Activated CD8-positive, alpha-beta memory T cell treated with anti-CD3 and anti-CD28 coated beads for 36 hours (primary cell): Measurements from ENCODE around the gene STAT5A. TPM values are rescaled to one million over a fixed set of nuclear protein-coding genes. Genes with fewer than 3 reads are reported as not detected.

Experiments
- CTCF ChIA-PET: fragments of 350-600 bp; sonication (Branson Sonifier 250); formaldehyde crosslinking; loops from one replicate; lab custom pipeline; 2021; ENCODE audit warnings: antibody characterized with exemption; lab: Charles Lee
- POLR2A ChIA-PET: fragments of 350-600 bp; sonication (Branson Sonifier 250); formaldehyde crosslinking; loops from one replicate; lab custom pipeline; 2021; ENCODE audit warnings: antibody characterized with exemption; lab: Charles Lee
- total RNA-seq, 2 experiments: library from RNA; stranded (reverse); gene quantifications; one replicate each; pipeline ENCODE4 v1.2.3, GENCODE V29; 2021

The STAT5A gene
- total RNA-seq, 2 experiments from 2014 or later: 197 TPM

DNA sequence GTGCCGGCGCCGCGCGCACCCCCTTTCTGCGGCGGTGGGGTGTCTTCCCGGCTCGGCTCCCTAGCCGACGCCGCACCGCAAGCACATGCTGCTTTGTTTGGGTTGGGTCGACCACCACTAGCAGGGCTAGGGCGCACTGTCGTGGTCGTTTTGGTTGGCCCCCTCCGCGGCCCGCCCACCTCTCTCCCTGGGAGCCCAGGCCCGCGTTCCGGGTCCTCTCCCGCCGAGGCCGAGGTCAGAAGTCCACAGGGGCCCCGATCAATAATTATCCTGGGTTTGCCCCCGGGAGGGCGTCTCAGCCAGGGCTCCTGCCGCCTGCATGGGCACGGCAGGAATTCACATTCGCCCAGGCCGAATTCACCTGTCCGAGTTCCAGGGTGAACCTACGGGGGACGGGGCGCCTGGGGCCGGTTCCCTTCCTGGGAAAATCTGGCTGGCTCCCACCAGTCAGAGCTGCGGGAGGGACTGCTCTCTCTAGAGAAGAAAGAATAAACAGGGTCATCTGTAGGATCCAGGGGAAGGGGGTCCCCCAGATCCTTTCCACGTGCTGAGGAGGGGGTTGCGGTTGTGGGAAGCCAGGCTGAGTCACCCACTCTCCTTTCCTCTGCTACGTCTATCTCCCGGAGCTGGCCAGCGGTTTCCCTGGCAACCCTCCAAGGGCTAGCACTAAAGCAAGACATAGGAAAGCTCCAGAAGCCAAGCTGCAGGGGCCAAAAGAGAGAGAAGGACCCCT is 11.5 kb upstream of the STAT5A start:
- ChIA-PET POLR2A (interaction anchor here (1.6 to 3.1 kb wide), 2 partner anchors 12 to 29 kb away, joined by 13 to 32 read pairs; partner anchors contain the start of gene STAT5A), CTCF (interaction anchor here (1.2 to 3.5 kb wide), 3 partner anchors 11 to 54 kb away, joined by 4 to 17 read pairs (median 10); no protein-coding TSS in a partner anchor)

DNA sequence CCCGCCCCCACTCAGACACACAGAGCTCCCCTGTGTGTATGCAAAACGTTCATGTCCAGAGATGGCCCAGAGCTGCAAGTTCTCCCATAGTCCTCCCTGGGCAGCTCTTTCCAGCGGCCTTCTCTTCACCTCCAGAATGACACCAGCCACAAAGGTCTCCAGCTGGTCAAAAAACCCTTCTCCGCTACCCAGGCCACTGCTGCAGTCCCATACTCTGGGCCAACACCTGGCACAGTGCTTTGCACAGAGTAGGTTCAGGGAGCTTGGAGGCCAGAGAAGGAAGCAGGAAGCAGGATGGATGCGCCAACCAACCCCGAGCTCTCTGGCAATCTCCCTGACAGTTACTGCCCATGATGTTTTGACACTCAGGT is 11.0 kb upstream of the STAT5A start:
- ChIA-PET POLR2A (interaction anchor here (0.9 to 1.6 kb wide), 2 partner anchors 11 to 29 kb away, joined by 3 to 13 read pairs; partner anchors contain the start of gene STAT5A), CTCF (interaction anchor here (1.2 to 3.5 kb wide), 2 partner anchors 12 to 55 kb away, joined by 4 to 17 read pairs; no protein-coding TSS in a partner anchor)

DNA sequence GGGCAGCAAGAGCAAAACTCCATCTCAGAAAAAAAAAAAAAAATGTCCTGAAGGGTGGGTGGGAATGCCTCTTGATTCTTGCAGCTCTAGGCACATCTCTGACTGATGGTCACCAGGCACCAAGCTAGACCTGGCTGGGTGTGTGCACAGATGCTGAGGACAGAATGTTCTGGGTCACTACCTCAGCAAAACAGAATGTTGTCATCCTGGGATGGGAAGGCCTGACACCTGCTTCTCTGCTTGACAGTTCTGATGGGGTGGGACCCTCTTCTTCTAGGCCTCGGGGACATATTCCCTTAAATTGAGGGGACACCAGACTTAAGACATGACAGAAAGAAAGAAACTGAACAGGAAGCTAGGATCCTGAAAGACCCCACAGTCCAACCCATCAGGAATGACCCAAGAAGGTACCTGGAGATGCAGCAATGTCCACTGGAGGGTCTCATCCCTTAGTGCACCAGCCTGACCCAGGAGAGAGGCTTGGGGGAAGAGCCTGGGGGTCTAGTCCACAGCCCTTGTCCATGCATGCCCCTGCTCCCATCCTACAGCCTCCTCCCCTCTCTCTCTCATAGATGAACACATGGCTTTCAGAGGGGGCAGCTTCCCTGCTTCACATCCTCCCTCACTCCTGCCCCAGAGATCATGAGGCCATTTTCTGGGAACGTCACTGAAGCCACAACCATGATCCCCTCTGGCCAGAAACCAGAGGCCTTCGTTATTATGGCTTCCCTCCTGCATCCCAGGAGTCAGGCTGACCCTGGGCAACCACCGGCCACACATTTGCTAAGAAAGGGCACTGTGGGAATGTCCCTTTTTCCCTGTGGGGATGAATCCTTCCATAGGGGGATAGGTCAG is 8.3 kb upstream of the STAT5A start:
- CTCF ChIA-PET: interaction anchor here (1.2 to 3.5 kb wide), 3 partner anchors 9 to 58 kb away, joined by 3 to 17 read pairs (median 8); no protein-coding TSS in a partner anchor

DNA sequence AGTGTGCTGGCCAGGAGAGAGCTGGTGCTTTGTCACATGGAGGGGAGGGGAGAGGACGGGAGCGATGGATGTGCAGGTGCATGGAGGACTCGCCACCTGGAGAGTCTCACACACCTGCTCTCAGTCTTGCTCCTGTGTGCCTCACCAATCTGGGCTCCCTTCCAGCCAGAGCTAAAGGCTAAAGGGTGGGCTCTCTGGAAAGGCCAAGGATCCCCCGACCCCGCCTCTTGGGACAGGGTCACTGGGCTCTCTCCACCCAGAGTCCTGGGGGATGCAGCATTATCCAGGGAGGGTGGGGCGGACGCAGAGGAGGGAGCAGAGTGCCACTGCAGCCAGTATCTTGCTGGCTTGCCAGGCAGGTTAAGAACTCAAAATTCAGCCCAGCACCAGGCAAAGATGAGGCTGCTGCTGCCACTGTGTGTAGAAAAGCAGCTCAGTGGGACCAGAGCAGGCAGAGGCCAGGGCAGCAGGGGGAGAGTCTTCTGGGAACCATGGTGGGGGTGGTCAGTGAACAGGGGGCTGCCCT is 6.7 kb upstream of the STAT5A start:
- ChIA-PET POLR2A (interaction anchor here (0.7 kb wide), 1 partner anchor 236 kb away, joined by 3 read pairs; no protein-coding TSS in a partner anchor), CTCF (interaction anchor here (1.4 to 2.3 kb wide), 2 partner anchors 12 to 59 kb away, joined by 5 to 8 read pairs; no protein-coding TSS in a partner anchor)

More for the DNA sequence above, 8.3 kb upstream of the STAT5A start:
- POLR2A ChIA-PET: interaction anchor here (1.1 kb wide), 1 partner anchor 9 kb away, joined by 8 read pairs; no protein-coding TSS in a partner anchor

- POLR2A ChIA-PET: no interaction called here
- CTCF ChIA-PET: interaction anchor here (1.4 to 2.3 kb wide), 2 partner anchors 13 to 60 kb away, joined by 5 to 8 read pairs; no protein-coding TSS in a partner anchor
These were observed 5.7 kb upstream of the STAT5A start for GRCh38 chr17:42282478-42283080.

DNA sequence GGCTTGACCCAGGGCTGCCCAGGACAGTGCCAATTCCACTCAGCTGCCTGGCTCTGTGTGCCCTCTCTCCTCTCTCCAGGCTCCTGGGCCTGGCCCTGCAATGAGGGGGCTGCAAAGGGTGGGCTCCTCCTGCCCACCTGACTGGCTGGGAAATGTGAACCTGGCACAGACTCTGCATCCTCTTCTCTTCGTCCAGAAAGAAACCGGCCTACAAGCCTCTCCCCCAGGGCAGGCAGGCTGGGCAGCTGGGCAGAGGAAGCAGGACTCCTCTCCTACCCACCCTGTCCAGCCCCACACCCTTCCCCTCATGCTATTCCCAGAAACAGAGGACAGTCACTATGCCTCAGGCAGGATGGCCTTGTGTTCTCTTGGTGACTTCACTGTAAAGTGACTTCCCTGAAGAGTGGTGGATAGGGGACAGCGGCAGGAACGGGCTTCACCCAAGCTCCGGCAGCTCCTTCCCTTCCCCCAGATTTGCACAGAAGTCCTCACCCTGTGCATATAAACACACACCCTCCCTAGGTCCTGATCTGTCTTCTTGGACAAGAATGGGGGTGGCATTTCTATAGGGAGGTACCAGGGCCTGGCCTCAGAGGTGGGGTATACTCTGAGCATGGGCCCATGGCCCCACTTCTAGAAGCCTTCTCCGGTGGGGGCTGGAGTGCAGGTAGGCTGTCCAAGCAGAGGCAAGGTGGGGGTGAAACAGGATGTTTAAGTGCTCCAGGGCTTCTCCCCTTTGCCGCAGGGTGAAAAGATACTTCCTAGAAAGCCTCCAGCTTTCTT is 4.9 kb upstream of the STAT5A start:
- ChIA-PET POLR2A (no interaction called here), CTCF (no interaction called here)

DNA sequence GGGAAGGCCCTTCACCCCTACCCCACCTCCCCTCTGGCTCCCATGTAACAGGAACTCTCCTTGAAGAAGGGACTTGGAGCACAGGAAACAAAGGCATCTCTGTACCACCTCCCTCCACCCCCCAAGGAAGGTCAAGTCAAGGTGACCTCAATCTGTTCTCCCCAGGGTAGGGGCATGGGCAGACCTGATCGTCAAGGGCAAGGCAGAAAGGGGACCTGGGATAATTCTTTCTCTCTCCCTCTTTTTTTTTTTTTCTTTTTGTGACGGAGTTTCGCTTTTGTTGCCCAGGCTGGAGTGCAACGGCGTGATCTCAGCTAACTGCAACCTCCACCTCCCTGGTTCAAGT is 4.3 kb upstream of the STAT5A start:
- POLR2A ChIA-PET: interaction anchor here (0.7 kb wide), 1 partner anchor 10 kb away, joined by 4 read pairs; no protein-coding TSS in a partner anchor
- CTCF ChIA-PET: no interaction called here

DNA sequence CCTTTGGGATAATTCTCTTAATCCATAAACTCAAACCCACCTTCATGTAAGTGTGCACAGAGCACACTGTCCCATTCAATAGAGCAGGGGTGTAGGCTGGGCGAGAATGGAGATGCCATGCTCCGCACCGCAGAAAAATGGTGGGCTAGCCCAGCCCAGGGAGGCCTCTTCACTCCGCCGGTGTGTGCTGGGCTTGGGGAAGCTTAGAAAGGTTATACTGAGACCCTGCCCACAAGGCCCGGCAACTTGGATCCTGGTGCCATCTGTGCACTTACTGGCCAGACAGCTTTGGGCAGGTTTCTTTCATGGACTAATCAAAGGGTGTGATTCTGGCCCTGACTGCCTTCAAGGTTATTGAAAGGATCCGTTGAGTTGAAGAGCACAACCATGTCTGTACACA is 3.7 kb upstream of the STAT5A start:
- POLR2A ChIA-PET: interaction anchor here (0.6 to 0.7 kb wide), 2 partner anchors 10 to 132 kb away, joined by 3 to 4 read pairs; no protein-coding TSS in a partner anchor
- CTCF ChIA-PET: no interaction called here

GRCh38 chr17:42285346-42286050 is 2.8 kb upstream of the STAT5A start:
- POLR2A ChIA-PET: interaction anchor here (0.6 to 4.2 kb wide), 5 partner anchors 11 to 260 kb away, joined by 3 to 24 read pairs (median 3); no protein-coding TSS in a partner anchor
- CTCF ChIA-PET: interaction anchor here (0.7 to 1.4 kb wide), 2 partner anchors 118 to 168 kb away, joined by 3 to 5 read pairs; no protein-coding TSS in a partner anchor

- CTCF ChIA-PET: interaction anchor here (0.6 to 4.0 kb wide), 6 partner anchors 12 to 116 kb away, joined by 3 to 19 read pairs (median 4); no protein-coding TSS in a partner anchor
- POLR2A ChIA-PET: interaction anchor here (1.2 to 4.2 kb wide), 3 partner anchors 36 to 39 kb away, joined by 3 to 24 read pairs (median 3); no protein-coding TSS in a partner anchor
These were observed 1.7 kb upstream of the STAT5A start for GRCh38 chr17:42286411-42287221.

DNA sequence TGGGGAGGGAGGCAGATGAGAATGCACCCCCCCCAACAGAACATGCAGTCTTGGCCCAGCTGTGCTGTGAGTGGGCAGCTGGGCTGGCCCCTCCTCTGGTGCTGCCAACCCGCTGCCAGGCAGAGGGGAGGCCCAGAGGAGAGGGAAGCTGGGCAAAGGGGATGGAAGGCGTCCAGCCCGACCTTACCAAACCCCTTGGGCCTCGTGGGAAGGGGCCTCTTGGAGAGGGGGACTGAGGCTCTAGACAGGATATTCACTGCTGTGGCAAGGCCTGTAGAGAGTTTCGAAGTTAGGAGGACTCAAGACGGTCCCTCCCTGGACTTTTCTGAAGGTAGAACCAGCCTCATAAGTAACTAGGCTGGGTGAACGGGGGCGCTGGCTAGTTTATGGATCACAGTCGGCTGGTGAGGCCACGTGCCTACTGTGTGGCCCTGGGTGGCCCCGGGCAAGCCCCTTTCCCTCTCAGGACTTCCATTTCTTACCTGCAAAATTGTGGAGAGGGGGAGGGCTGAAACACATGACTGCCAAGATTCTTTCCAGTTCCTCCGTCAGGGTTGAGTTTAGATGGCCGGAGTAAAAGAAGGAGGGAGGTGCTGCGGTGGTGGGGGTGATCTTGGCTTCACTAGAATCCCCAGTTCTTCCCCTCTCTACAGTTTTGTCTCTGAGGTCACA is 857 bp upstream of the STAT5A start:
- ChIA-PET CTCF (interaction anchor here (0.6 to 4.0 kb wide), 7 partner anchors 13 to 67 kb away, joined by 3 to 19 read pairs (median 3); no protein-coding TSS in a partner anchor), POLR2A (interaction anchor here (1.4 to 4.2 kb wide), 7 partner anchors 13 to 65 kb away, joined by 3 to 30 read pairs (median 8); no protein-coding TSS in a partner anchor)

DNA sequence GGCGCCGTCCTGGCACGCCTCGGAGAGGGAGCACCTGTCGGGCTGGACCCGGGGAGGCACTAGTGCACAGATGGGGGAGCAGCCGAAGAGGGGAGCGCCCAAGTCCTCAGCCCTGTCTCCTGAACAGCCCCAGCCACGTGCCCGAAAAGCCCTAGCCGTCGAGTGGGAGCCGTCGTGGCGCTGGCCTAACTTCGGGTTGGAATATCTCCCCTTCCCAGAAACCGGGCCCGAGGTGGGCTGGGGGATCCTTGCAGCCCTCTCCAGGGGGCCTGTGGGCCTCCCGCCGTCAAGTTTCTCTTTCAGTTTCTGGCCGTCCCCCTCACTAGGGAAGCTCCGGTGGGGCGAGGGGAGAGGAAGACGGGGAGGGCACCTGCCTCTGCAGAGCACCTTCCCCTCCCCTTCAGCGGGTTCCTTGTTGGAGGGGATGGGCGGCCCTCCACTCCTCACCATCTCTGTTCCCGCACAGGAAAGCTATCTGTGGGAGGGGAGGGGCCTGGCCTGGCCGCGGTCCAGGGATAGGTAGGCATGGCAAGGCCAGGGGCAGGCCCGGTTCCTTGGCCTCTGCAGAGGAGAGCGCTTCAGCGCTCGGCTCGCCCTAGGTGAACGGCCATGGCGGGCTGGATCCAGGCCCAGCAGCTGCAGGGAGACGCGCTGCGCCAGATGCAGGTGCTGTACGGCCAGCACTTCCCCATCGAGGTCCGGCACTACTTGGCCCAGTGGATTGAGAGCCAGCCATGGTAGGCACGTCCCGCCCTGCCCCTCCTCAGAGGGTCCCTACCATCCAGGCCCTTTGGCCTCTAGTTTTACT is 709 bp downstream of the STAT5A start:
- ChIA-PET CTCF (interaction anchor here (0.6 to 4.0 kb wide), 10 partner anchors 9 to 289 kb away, joined by 3 to 19 read pairs (median 4); partner anchors contain the start of genes PSMC3IP and STAT3), POLR2A (interaction anchor here (0.6 to 4.2 kb wide), 14 partner anchors 10 to 133 kb away, joined by 3 to 30 read pairs (median 8); partner anchors contain the start of gene STAT3)

DNA sequence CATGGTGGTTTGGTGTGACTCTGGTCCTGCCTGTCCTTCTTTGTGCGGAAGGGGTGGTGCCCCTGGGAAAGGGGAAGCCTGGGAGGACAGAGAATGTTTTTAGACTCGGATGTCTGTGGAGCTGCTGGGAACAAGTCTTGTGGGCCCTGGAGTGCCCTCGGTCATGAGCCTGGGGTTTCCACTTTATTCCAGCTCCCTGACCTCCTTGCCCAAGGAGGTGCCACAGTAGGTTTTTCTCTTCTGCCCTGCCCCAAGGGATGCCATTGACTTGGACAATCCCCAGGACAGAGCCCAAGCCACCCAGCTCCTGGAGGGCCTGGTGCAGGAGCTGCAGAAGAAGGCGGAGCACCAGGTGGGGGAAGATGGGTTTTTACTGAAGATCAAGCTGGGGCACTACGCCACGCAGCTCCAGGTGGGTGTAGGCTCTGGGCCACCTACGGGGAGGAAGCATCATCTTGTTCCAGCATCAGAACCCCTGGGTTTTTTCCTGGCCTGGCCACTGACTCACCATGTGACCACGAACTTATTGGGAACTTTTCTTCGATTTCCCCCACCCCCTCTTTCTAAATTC is 1.4 kb downstream of the STAT5A start:
- ChIA-PET POLR2A (interaction anchor here (0.6 to 4.2 kb wide), 11 partner anchors 9 to 67 kb away, joined by 3 to 30 read pairs (median 8); no protein-coding TSS in a partner anchor), CTCF (interaction anchor here (1.2 to 4.0 kb wide), 7 partner anchors 10 to 288 kb away, joined by 3 to 19 read pairs (median 4); partner anchors contain the start of gene PSMC3IP)

DNA sequence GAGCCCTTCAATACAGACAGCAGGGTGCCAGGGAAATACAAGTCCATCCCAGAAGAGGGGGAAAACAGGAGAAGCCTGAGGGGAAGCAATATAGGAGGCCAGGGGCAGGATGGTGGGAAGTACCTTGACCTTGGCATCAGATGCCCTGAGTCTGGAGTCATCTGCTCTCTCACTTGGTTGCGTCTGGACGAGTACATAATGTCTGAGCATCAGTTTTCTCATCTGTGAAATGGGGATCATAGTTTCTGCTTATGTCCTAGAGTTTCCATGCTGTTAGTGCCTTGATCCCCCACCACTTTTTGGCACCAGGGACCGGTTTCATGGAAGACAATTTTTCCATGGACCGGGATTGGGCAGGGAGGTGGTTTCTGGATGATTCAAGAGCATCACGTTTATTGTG is 2.3 kb downstream of the STAT5A start:
- ChIA-PET CTCF (interaction anchor here (0.5 to 4.0 kb wide), 4 partner anchors 22 to 115 kb away, joined by 3 to 19 read pairs (median 4); no protein-coding TSS in a partner anchor), POLR2A (interaction anchor here (3.5 kb wide), 2 partner anchors 16 to 21 kb away, joined by 29 to 30 read pairs; no protein-coding TSS in a partner anchor)
